ENCODE measurements around the gene TGFBR3. TPM values are rescaled to one million over a fixed set of nuclear protein-coding genes. Genes with fewer than 3 reads are reported as not detected.

The TGFBR3 gene
- polyA plus RNA-seq, 1 experiment = 8.2 TPM

DNA sequence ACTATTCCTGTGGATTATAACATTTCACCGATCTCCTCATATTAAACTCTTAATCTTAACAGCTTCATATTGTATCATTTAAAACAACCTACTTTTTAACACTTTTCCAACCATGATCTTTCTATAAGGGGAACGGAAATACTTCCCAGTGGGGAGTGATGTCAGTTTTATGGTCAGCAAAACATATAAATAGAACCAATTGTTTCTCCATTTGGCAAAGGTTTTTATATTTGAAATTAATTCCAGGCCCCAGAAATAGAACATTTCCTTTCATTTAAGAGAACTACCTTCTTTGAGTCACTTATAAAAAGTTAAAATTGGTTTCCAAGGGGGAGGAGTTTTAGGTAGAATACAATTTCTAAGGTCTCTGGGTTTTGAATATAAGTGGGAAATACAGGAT lies 189.6 kb downstream of the TGFBR3 start:
- TF ChIP-seq, protein P1, sequence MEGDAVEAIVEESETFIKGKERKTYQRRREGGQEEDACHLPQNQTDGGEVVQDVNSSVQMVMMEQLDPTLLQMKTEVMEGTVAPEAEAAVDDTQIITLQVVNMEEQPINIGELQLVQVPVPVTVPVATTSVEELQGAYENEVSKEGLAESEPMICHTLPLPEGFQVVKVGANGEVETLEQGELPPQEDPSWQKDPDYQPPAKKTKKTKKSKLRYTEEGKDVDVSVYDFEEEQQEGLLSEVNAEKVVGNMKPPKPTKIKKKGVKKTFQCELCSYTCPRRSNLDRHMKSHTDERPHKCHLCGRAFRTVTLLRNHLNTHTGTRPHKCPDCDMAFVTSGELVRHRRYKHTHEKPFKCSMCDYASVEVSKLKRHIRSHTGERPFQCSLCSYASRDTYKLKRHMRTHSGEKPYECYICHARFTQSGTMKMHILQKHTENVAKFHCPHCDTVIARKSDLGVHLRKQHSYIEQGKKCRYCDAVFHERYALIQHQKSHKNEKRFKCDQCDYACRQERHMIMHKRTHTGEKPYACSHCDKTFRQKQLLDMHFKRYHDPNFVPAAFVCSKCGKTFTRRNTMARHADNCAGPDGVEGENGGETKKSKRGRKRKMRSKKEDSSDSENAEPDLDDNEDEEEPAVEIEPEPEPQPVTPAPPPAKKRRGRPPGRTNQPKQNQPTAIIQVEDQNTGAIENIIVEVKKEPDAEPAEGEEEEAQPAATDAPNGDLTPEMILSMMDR (IDR thresholded peaks at IDR 0.05; ENCODE audit: insufficient read depth, low read depth, low read length) = no peak
- CTCF ChIA-PET = no interaction called here
- POLR2A ChIA-PET = no interaction called here

GRCh38 chr1:91693557-91693956 lies 192.4 kb downstream of the TGFBR3 start:
- CTCF ChIA-PET = no interaction called here
- POLR2A ChIA-PET = no interaction called here
- Histone ChIP-seq H3K4me3 (ENCODE audit: low read depth, low read length) (no peak overlapping the region), H3K36me3 (ENCODE audit: control insufficient read depth, insufficient read depth, low read length) (no peaks in the 10 kb centered on the region; the same call in 1 of the 2 replicates), H3K27me3 (ENCODE audit: control insufficient read depth, insufficient read depth, low read length) (no peaks in the 10 kb centered on the region)
- TF ChIP-seq, protein P1 (IDR thresholded peaks at IDR 0.05; ENCODE audit: insufficient read depth, low read depth, low read length) = no peak
- DNase-seq (ENCODE audit: low read depth) = no peak

More for the DNA sequence above, 189.6 kb downstream of the TGFBR3 start:
- no peak for DNase-seq (ENCODE audit: low read depth)
- Histone ChIP-seq H3K36me3 (ENCODE audit: control insufficient read depth, insufficient read depth, low read length) (no peaks in the 10 kb centered on the region; the same call in 1 of the 2 replicates), H3K4me3 (ENCODE audit: low read depth, low read length) (no peak overlapping the region), H3K27me3 (ENCODE audit: control insufficient read depth, insufficient read depth, low read length) (no peaks in the 10 kb centered on the region)

DNA sequence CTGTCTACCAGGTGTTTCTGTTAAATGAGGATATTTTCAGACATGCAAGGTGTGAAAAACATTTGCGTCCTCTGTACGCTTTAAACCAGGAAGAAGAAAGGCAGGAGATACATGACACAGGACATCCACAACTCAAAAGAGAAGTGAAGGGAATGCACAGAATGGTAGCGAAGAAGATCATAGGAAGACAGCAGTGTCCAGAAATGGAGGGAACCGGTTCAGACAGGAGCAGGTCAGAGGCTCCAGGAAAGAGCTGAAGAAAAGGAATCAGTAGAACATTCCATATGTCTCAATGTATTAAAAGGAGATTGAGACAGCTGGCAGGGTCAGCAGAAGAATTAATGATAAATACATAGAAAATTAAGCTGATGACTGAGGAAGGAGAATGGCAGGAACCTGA lies 194.4 kb downstream of the TGFBR3 start:
- CTCF ChIA-PET = interaction anchor here (0.6 to 1.7 kb wide), 2 partner anchors 9 to 179 kb away, joined by 3 read pairs; no protein-coding TSS in a partner anchor
- H3K4me3 ChIP-seq (ENCODE audit: low read depth, low read length) = no peak overlapping the region
- no peaks in the 10 kb centered on the region; the same call in 1 of the 2 replicates for H3K36me3 ChIP-seq (ENCODE audit: control insufficient read depth, insufficient read depth, low read length)
- POLR2A ChIA-PET = no interaction called here
- TF ChIP-seq, protein P1 (IDR thresholded peaks at IDR 0.05; ENCODE audit: insufficient read depth, low read depth, low read length) = no peak
- H3K27me3 ChIP-seq (ENCODE audit: control insufficient read depth, insufficient read depth, low read length) = no peaks in the 10 kb centered on the region
- no peak for DNase-seq (ENCODE audit: low read depth)

DNA sequence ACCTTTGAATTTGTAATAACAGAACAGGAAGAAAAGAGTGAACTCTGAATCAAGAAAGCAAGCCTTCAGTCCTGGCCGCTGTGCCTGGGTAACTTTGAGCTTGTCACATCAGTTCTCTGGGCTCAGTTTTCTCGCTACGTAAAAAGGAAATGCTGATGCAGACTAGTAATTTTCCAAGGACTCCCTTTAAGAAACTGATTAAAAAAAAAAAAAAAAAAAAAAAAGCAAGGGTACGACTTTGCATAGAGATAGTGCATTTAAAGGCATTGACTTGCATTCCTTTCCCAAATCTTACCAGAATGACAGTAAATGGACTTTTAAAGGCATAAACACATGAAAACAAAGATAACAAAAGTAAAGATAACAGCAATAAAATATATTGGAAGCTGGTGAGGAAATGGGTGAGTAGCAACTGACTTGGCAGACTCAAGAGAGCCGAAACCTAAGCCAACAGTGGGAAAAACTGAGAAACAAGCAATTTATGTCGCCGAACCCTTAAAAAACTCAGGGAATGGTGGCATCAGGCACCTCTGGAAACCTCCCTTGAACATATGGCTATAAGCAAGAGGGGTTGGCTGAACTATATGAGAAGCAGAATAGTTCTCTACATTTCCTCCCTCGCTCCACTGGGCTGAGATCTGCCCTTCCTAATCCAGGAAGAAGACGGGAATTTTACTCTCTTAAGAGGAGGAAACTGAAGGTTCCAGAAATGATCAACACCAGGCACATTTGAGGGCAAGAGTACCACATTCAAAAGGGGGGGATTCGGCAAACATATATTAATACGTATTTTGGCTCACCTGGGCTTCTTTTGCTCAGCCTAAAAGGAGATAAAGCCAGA lies 196.1 kb downstream of the TGFBR3 start:
- H3K27me3 ChIP-seq (ENCODE audit: control insufficient read depth, insufficient read depth, low read length) = no peaks in the 10 kb centered on the region
- POLR2A ChIA-PET = no interaction called here
- TF ChIP-seq, protein P1 (IDR thresholded peaks at IDR 0.05; ENCODE audit: insufficient read depth, low read depth, low read length) = no peak
- CTCF ChIA-PET = no interaction called here
- H3K4me3 ChIP-seq (ENCODE audit: low read depth, low read length) = no peak overlapping the region
- H3K36me3 ChIP-seq (ENCODE audit: control insufficient read depth, insufficient read depth, low read length) = no peaks in the 10 kb centered on the region; the same call in 1 of the 2 replicates
- no peak for DNase-seq (ENCODE audit: low read depth)

- Histone ChIP-seq H3K36me3 (ENCODE audit: control insufficient read depth, insufficient read depth, low read length) (no peaks in the 10 kb centered on the region; the same call in 1 of the 2 replicates), H3K27me3 (ENCODE audit: control insufficient read depth, insufficient read depth, low read length) (no peaks in the 10 kb centered on the region), H3K4me3 (ENCODE audit: low read depth, low read length) (no peak overlapping the region)
- POLR2A ChIA-PET = no interaction called here
- CTCF ChIA-PET = no interaction called here
- DNase-seq (ENCODE audit: low read depth) = no peak
- TF ChIP-seq, protein P1 (IDR thresholded peaks at IDR 0.05; ENCODE audit: insufficient read depth, low read depth, low read length) = no peak
Observed at GRCh38 chr1:91687452-91687851, 198.5 kb downstream of the TGFBR3 start.
